AG09319 (cell line): ENCODE data around the gene HIKESHI.

Experiments used
- DNase-seq: peaks from one replicate; pipeline ENCODE4 v3.0.0-alpha.2; 2010; ENCODE audit warnings: low read depth; ENCODE audit errors: extremely low read depth
- CTCF ChIP-seq: IDR thresholded peaks from 2 replicates; pipeline ENCODE4 v1.5.1; 2011; ENCODE audit warnings: low read depth, mild to moderate bottlenecking, inconsistent platforms, low read length, moderate library complexity

HIKESHI gene

GRCh38 chr11:86374586-86374985 is 72.5 kb downstream of the HIKESHI start, which contains the start of gene CCDC81:
TSS of gene CCDC81 (plus strand) at chr11:86374887. CDS start at chr11:86375164, 277 bp downstream.
- DNase-seq, result no peak
- TF ChIP-seq CTCF, result no peak

- no peak for DNase-seq
- no peak for TF ChIP-seq CTCF
Observed at GRCh38 chr11:86377972-86378371, 75.9 kb downstream of the HIKESHI start.

GRCh38 chr11:86380295-86381059 is 78.4 kb downstream of the HIKESHI start:
- DNase-seq, result no peak
- no peak for TF ChIP-seq CTCF

GRCh38 chr11:86383041-86383955 is 81.3 kb downstream of the HIKESHI start:
- no peak for TF ChIP-seq CTCF
- no peak for DNase-seq

GRCh38 chr11:86386283-86386682 is 84.2 kb downstream of the HIKESHI start:
- TF ChIP-seq CTCF, result no peak
- no peak for DNase-seq

- DNase-seq, result no peak
- no peak for TF ChIP-seq CTCF
Observed at GRCh38 chr11:86386746-86387145, 84.7 kb downstream of the HIKESHI start.

- no peak for DNase-seq
- TF ChIP-seq CTCF, result no peak
Observed at GRCh38 chr11:86388198-86388597, 86.2 kb downstream of the HIKESHI start.
